ENCODE measurements around the gene SLC6A19.

- no peak for TF ChIP-seq POLR2A (IDR thresholded peaks at IDR 0.05; ENCODE audit: low read length)
- no peak for TF ChIP-seq GATA1 (IDR thresholded peaks at IDR 0.05; ENCODE audit: low read depth, low read length)
Observed at GRCh38 chr5:1175015-1175414, 26.4 kb upstream of the SLC6A19 start.

All from erythroblast (primary cell).